Measurements from ENCODE around the gene ARHGEF12.

Gene ARHGEF12

DNA sequence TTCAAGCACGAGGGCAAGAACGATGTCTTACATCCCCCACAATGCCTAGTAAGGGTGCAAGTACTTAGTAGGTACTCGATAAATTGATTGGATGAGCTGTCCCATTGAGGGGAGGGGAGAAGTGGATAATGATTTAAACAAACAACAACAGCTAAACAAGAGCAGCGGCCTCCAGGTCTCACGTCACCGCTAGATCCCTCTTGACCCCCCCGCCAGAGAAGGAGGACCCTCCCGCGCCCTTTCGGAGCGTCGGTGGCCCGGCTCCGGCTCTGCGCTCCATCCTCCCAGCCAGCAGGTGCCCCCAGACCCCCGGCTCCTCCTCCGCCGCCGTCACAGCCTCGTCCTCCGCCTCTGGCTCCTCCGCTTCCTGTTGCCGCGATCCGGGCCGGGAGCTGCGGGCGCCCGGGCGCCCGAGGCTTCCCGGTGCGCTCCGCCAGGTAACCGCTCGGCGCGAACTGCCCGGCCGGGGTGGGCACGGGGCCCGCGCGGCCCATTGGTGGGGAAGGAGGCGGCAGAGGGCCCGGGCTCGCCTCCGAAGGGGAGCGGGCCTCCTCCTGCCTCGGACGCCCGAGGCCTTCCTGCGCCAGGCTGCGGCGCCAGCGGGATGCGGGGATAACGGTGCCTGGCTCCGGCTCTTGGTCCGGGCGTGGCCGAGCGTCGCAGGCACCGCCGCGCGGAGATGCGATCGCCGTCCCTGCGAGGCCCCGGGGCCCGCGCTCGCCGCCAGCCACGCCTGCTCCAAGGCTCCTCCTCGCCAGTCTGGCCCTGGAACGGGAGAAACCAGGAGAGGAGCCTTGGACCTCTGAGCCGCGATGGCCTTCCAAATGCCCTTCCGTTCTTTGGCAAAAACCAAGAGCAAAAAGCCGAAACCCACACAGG, 11.0 kb upstream of the ARHGEF12 start, which contains the start of gene TLCD5:
Gene TLCD5, plus strand, starts transcription at position 368 of the 879 bp plus-strand sequence. CDS start 2,143 bp downstream, outside the sequence.
- no peak for FAIRE-seq

DNA sequence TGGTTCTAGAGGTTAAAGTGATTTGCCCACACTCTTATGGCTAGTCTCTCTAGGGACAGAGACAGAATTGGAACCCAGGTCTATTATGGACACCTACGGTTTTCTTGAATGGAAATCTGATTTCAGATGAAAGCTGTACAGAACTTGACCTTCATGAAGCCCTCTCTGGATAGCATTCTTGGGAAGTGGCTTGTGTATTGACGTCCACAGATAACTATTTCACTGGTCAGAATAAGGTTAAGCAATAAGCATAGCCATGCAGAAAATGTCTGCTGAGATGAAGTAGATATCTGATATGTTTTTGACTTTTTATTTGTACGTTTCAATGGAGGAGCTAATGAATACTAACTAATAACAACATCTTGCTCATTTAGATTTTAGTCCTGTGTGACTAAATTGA, 10.0 kb upstream of the ARHGEF12 start:
- no peak for FAIRE-seq

DNA sequence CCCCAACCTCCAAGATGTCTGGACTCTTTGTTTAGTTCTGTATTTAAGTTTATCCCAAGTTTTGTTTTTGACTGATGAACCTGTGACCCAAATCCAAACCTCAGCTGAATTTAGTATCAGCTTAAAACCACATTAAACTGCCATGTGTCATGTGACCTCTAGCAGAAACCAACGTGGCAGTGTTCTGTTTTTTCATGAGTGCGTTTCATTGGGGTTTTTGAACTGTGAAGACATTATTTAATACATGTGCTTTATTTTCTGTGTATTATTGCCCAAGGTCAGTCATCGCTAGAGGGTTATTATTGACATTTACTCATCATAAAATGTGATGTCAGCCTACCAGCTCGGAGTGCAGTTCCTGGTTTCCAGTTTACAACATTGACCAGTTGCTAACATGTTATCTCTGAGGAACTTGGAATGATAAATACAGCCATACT, 9.3 kb upstream of the ARHGEF12 start:
- FAIRE-seq, result no peak

DNA sequence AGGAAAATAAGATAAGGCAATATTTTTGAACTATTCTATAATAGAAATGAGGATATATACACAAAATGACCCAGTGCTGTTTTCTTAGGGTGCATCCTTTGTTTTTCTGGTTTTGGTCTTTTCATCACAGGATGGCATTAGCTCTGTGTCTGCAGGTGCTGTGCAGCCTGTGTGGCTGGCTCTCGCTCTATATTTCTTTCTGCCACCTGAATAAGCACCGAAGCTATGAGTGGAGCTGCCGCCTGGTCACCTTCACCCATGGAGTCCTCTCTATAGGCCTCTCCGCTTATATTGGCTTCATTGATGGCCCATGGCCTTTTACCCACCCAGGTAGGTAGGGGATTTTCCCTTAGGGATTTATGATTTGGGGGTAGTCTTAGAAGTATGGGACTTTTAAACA, 8.9 kb upstream of the ARHGEF12 start:
- no peak for FAIRE-seq

DNA sequence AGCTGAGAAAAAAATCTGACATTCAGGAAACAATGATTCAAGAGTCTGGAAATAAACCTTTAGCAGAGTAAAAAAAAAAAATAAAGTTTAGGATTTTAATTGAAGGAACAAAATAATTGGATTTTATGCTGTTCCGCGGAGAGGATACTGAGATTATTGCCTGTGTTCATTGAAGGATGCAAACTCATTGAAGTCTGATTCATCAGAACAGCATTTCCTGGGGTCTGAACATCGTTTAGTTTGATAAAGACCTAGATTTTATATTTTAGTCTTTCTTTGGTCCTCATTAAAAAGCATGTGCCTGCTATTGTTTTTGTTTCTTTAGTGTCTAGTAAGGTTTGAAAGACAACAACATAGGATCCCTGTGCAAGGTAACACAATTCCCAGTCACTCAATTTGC, 6.7 kb upstream of the ARHGEF12 start:
- FAIRE-seq, result no peak

DNA sequence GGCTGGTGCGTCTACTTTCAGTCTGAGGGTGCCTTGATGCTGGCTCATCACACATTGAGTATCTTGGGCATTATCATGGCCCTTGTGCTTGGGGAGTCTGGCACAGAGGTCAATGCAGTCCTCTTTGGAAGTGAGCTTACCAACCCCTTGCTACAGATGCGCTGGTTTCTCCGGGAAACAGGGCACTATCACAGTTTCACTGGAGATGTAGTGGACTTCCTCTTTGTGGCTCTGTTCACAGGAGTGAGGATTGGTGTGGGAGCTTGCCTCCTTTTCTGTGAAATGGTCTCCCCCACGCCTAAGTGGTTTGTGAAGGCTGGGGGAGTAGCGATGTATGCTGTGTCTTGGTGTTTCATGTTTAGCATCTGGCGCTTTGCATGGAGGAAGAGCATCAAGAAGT, 6.2 kb upstream of the ARHGEF12 start:
- FAIRE-seq, result no peak

DNA sequence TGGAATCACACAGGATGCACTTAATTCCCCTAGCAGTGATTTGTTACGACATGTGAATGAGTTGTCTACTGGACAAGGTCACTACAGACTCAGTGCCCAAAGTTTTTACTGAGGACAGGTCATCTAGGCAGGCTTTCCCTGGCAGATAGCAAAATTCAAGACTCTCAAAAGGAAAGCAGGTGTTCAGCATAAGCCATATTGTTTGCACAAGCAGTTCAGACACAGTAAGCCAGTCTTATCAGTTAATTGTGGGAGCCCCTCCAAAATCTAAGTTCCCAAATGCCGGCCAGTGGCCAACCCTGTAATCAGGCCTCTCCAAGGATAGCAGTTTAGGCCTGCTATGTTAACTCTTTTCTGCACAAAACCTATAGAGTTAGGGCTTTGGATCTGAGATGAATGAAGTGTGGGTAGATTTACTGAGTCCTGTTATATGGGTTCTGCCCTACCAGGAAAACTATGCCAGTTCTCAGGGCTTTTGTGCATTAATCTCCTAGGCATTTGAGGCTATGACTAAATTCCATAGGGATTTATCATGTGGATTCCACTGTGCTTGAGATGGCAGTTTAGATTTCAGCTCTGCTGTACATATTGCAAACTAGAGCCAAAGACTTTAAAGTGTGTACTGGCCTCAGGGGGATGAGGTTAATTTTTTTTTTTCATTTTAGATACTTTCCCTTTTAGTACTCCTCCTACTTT, 4.8 kb upstream of the ARHGEF12 start:
- no peak for FAIRE-seq

DNA sequence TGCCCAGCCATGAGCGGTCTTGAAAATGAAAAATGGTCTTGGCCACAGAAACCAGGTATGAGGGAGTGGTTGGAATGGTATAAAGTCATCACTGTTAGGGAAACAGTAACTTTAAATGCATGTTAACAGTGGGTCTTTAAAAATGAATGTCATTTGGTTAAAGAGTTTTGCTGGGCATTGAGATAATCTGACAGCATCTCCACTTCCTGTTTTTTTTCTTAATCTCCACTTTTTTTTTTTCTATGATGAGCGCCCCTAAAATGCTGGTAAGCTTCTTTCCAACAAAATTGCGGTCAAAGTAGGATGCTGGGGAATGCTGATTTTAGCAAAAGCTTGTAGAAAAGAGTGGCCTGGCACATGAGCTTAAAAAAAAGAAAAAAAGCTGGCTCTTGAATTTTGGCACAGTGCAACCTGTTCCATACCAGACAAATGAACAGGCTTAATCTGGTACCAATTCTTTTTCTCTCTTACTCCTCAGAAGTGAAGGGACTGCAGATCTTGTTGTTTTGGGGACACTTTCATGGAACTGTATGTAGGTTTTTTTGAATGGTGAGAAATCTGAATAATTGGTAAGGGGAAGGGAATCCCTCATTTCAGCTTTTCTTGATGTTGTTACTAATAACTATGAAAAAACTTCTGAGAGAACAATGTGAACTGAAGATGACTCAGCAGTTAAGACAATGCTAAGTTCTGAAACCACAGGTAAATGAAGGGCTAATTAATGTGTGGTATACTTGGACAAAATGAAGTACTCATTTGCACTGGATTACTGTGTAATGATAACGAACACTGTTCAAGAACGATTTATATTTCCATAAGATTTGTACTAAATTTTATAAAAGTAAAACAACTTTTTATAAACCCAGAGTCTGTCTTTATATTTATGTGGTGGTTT, 3.1 kb upstream of the ARHGEF12 start:
- FAIRE-seq, result no peak

DNA sequence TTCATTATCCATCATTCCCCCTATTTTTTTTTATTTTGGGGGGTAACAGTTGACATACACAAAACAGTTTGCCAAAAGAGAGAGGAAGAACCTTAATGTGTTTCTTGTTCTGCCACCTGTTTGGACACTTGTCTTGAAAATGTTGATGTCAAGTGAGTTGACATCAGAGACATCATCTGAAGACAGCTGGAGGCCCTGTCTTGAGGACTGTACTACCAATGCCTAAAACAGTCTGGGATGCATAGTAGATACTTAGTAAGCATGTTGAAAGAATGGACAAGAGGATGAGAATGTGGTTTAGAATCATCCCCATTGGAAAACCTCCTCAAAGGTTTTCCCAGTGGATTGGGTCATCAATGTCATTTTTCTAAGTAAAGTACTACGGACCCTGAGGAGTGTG, 2.4 kb upstream of the ARHGEF12 start:
- FAIRE-seq, result no peak

DNA sequence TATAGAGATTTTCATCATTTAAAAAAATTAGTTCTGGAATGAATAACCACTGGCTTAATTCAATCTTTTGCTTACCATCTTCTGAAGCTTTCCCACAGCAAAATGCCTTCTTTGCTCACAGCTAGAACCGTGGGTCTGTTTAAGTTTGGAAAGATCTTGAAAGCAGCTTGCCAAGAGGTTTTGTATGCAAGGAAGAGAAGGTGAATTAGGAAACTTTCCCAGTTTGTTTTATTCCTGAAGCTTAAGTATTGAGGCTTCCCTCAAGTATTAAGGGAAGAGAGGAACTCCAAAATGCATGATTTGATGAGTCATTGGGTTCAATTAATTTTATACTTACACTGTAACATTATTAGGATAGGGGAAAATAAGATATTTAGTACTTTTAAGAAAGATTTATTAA, 1.9 kb upstream of the ARHGEF12 start:
- no peak for FAIRE-seq

DNA sequence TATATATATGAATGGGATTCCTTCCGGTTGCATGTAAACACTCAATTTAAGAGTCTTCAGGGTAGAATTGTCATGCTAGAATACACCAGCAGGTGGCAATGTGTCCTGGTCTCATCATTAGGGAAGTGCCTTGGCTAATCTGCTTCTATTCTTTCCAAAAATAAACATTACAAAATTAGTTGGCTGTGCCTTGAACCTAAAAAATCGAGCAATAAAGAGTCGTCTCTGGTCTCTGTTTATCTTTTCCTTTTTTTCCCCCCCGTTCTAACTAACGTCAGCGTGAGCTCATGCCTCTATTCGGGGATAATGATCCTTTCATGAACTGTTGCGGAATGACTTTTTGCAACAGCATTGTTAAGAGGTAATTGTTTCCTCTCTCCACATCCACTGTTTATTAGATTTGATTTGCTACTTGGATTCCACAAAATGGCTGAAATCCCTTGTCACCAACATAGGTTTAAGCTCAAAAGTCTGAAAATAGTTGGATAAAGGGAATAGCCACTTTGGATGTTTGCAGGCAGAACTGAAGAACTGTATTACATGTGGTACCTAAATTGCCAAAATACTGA, 1.2 kb upstream of the ARHGEF12 start:
- peak; percentile 83 for FAIRE-seq

DNA sequence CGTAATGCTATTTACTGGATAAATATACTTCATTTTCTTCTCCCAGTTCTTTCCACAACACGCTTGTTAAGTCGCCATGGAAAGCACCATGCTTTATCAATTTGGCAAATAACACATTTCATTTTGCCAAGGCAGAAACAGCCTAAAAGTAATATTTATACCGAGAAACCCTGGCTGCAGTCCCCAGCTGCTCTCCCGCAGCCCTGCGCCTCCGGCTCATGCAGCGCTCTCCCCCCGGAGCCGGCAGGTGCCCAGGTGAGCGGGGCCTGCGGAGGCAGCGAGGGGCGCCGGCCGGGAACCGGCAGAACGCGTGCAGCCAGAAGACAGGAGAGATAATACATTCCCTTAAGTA, 681 bp upstream of the ARHGEF12 start:
- FAIRE-seq, result no peak

DNA sequence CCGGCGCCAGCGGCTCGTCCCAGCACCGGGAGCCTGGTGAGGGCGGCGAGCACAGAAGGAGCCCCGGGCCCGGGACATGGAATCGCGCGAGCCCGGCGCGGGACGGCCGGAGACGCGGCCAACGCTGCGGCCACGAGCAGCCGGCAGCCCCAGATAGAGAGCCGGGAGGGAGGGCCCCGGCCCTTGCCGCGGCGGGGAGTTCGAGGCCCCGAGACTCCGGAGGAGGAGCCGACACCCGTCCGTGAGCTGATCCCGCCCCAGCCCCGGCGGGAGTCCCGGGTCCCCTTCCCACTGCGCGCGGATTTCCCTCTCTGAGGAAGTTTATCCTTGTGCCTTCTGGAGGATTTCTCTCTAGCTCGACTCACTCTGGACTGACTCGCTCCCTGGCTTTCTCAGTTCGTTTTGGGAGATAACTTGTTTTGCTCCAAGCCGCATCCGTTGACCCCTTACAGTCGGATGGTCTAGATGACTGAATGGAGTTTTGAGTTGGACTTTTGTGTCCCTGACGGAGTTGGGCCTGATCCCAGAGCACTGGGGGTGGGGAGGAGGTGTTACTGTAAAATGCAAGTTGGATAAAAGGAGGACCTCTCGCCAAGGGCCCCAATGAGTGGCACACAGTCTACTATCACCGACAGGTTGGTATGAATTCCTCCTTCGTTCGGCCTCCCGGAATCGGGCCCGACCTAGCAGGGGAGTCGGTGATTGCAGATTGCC, 585 bp downstream of the ARHGEF12 start:
- FAIRE-seq, result no peak

DNA sequence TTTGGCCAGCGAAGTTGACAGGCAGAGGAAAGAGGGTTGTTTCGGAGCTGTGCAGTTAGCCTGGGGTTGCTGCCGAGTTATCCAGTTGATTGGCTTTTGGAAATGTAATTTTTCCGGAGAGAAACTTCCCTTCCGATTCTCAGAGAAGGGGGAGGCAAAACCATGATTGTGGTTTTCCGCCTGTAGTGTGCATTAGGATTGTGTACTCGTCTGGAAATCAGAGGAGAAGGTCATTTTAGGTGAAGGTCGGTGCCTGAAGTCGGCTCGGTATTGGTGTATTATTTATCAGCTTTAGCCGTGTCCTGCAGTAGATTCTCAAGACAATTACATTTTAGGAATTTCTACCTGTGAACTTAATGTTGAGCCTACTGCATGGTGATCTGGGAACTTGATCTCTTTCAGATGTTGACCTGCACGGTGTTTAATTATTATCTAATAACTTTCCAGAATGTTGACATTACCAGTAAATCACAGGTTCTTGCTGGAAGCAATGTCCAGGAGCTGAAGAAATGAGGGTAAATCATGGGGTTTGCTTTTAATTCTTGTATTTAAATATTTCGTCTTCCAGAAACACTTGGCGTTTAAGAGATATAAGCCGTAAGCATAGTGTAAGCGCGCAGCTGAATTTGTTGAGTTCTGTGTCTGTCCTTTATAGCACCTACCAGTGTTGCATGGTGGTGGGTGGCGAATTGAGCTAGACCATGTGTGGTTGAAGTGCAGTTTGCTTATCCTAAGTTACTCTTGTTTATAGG, 1.3 kb downstream of the ARHGEF12 start:
- FAIRE-seq, result no peak

DNA sequence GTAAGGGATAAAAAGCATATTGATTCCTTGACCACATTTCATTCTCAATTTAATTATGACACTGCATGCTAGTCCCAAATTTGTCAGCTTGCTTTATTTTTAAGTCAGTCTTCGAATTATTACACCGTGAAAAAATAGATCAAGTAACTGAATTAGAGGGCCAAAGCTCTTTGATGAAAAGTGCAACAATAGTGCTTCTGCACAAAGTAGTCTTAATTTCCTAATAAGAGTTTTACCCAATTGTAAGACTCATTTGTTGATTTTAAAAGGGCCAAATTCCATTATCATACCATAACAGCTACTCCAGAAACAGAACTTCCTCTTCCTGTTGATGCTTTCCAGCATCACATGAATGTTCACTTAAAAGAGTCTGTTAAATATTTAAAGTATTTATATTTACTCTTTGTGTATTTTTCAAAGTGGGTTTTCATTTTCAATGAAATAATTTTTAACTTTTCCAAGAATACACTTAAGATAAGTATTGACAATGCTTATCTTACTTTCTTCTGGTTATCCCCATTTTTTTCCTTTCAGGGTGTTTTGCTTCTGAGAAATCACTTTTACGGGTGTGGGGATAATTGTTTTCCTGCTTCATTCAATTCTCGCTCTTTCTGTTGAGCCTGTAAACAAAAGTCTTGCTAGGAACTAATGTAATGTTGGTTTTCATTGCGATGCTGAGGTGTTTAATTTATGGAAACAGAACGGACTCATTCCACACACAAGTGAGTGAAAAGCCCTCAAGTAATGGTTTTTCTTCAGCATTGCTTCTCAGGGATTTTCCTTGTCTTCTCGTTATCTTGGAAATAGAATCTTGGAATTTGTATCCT, 2.1 kb downstream of the ARHGEF12 start:
- FAIRE-seq, result no peak

DNA sequence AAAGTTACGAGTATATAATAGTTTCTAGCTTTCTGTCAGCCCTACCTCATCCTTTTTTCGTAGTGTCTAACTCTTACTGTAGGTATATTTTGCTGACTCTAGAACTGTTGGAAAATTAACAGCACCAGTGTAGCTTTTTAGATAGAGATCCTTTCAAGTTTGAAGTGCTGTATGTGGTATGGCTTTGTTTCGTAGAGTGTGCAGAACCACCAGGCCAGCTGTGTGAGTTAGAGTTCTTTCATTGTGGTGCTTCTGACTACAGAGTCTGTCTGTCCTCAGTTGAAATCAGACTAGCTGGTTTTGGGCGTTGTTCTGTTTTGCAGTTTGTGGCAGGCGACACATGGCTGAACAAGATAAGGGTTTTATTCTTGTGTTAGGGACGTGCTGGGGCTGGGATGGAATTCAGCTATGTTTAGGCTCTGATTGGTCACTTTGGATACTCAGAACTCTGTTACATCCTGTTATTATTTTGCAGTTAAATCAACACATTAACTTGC, 3.2 kb downstream of the ARHGEF12 start:
- no peak for FAIRE-seq

DNA sequence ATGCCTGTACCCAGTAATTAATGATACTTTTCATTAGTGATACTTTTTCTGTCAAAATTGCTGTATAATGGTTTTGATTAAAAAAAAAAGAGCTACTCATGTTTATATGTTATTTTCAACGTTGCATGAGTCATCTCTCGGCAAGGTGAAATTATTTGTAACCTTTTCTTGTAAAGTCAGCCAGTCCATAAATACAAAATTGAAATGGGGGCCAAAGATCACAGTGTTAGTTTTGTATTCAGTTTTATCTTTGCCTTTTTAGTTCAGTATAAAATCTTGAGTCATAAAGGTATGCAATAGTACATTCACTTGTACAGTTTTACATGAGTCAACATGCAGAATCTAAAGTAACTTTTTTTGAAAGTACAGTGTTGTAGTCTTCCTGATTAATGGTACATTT, 4.3 kb downstream of the ARHGEF12 start:
- FAIRE-seq, result no peak

DNA sequence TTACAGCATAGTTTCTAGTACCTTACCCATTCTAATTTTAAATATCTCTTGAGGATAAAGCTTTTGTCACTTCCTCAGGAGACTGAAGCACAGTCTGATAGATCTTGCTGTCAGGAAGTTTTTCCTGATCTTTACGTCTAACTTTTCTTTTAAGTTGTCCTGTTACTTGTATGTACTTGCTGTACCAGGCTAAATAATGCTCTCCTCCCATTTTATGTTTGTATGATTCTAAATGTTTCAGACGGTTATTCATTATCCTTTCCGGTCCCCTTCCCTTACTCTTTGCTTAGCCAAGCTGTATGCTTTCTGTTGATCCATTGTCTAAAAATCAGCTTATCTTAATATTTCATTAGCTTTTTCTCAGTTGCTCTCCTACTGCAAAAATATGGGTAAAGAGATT, 6.0 kb downstream of the ARHGEF12 start:
- FAIRE-seq, result no peak

DNA sequence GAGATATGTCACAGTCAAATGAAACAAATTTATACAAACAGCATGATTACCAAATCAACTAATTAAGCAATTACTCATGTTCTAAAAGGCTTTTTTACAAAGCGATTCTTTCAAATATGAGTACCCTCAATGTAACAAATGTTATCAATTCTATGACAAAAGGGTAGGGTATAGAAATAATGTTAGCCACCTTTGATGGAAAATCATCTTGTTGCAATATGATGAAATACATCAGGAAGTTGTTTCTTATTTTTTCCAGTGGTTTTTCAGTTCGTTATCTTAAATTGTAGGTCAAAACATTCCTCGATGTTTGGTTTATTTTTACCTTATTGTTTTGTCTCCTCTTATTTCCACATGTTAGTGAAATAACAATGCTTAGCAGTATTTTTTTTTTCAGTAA, 6.5 kb downstream of the ARHGEF12 start:
- no peak for FAIRE-seq

DNA sequence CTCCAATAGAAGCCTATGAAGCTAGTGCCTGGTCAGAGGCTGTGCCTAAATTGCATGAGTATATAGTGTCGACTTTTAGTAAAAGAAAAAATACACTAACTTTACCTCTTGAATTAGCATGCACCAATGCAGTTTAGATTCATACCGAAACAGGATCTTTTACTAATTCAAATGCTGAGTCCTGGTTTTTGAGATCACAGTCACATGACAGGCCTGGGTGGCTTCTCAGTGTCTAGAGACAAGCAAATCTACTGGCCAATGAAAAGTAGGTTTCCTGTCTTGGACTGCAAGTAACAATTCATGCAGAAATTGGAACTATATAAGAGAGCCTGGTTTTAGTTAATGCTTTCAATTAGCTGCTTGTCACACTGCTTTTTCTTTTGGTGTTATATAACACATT, 7.2 kb downstream of the ARHGEF12 start:
- FAIRE-seq, result no peak

Data from TTC549 (cell line).